GM19035 (cell line): Measurements from ENCODE around the gene RBFOX1.

Experiments used
- ATAC-seq: cut with Tn5 transposase; IDR thresholded peaks from one replicate; pipeline ENCODE4 v1.9.1; 2021; ENCODE audit not compliant: unreplicated experiment

RBFOX1 gene

DNA sequence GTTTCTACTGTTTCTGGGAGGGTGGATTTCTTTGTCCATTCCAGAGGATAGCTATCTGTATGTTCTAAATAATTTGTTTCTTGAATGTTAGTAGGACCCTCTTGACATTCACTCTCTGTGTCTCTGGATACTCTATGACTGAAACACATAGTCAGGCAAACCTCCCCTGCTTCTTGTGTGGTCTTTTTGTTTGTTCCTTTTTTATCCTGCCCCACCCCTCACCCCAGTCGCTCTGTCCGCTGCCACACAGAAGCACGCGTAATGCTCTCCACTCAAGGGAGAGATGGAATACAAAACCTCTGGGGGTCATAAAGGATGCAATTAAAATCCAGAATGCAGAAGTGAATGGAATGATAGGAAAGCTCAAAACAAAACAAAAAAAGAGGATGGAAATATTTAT is 253.1 kb downstream of the RBFOX1 start:
- no peak for ATAC-seq

DNA sequence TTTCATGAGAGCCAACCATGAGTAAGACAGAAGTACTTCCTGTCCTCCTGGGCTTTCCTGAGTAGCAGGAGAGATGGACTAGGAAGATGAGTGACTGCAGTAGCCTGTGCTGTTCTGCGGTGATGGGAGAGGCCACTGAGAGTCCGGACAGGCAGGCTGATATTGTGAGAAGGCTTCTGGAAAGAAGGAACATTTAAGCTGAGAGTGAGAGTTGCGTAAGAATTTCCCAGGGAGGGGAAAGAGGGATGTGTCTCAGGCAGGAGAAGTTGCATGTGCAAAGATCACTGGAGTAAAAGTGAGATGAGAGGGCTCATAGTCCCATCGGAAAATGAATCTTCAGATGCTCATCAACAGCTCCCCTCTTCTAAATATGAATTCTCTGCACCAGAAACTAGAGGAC is 258.3 kb downstream of the RBFOX1 start:
- no peak for ATAC-seq

DNA sequence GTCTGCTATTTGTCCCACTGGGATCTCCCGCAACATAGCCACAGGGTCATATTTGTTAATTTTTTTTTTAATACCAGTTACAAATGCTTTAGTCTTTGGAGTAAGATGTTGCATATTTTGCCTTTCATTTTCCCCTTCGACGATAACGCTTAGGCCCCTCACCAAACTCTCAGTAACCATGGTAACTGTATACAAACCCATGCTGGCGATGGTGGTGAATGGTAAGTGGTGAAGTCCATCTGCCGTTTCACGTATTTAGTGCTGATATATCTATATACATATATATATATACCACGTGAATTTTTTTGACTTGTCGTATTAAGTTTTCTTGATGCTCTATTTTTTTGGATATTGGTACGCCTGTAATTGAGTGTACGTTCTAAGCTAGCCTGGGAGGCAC is 263.7 kb downstream of the RBFOX1 start:
- ATAC-seq = no peak

DNA sequence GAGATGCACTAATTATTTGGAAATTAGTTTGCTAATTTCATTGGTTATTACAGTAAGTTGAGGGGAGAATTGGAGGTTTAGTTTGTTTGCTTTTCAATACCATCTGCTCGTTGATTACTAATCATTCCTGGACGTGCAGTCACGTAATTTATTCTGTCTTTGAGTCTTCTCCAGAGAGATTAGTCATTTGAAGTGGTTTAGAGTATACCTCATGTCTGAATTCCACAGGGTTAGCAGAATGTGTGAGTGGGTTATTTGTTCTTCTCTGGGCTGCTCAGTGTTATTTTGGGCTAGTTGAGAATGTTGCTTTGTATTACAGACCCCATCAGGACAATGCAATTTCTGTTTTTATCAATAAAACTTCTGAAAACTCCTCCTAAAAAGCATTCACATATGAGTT is 265.0 kb downstream of the RBFOX1 start:
- ATAC-seq = no peak

DNA sequence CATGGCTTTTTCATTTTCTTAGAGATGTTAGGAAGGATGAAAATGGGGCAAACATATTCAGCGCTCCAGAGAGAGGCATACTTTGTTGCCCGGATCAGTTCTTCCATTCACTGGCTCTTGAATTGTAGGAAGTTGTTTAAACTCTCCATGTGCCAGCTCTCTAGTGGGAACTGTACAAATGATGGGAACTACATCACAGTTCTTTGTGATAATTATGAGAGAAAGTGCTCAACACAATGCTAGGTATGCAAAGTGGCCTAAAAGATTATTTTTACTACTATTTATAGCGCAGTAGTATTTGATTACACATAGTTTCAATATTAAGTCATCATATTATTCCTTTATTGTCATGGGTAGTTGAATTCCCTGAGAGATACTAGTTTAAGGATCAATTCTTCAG is 268.5 kb downstream of the RBFOX1 start:
- ATAC-seq = no peak

DNA sequence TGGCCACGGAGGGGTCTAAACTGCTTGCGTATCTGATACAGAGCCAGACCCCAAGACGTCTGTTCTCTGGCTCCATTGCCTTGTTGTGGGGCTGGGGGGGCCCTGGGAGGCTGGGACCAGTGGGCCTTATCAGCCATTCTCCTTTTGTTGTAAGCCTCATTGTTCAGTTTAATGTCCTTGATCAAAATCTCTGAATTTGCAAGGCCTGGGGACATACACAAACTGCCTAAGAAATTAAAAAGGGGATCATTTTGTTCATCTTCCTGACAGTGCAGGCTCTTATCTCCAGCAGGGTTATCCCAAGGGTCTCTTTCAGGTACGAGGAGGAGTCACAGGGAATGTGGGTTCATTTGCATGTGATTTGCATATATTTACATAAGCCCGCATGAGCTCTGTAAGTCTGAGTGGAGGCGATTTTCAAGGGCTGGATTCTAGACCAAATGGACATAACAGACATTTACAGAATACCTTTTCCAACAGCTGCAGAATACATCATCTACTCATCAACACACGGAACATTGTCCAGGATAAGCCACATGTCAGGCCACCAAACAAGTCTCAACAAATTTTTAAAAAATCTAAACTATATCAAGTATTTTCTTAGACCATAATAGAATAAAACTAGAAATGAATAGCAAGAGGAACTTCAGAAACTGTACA is 269.8 kb downstream of the RBFOX1 start:
- no peak for ATAC-seq

DNA sequence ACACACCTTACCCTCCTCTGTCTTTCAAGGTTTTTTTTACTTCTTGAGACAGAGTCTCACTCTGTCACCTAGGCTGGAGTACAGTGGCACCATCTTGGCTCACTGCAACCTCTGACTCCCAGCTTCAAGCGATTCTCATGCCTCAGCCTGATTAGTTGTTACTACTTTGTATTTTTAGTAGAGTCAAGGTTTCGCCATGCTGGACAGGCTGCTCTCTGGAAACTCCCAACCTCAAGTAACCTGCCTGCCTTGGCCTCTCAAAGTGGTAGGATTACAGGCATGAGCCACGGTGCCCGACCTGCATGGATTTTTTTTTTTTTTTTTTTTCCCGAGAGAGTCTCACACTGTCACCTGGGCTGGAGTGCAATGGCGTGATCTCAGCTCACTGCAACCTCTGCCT is 273.2 kb downstream of the RBFOX1 start:
- no peak for ATAC-seq

DNA sequence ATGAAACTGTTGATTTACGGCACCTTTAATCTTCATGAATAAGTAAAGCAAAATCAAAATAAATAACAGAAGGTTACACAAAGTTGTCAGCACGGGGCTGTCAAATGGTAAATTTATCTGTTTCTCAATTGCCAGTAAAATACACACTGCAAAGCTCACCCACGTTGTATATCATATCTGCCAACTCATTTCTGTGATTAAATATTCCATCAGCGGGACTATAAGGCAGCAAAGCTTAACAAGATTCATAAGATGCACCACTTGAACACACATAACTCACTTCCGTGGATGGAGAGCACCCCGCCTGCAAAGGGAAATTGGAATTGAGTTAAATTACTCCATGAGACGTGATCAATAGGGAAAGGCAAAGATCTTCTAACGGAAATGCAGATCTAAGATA is 280.0 kb downstream of the RBFOX1 start:
- ATAC-seq = no peak

DNA sequence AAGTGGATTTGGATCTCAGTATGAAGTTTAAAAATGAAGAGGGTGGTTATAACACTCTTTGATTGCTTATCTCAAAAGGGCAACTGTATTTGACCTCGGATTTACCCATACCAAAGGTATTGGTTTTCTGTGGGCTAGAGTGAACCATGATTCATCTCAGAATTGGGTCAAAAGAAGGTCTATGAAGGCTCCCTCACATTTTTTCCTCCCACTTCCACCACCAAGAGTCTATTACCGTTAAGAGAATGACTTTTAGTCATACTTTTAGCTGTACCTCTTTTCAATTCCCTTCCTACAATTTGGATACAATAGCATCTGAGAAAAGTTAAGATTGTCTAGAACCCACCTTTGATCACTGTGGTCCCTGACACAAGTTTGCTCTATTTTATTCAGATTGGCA is 280.9 kb downstream of the RBFOX1 start:
- no peak for ATAC-seq

DNA sequence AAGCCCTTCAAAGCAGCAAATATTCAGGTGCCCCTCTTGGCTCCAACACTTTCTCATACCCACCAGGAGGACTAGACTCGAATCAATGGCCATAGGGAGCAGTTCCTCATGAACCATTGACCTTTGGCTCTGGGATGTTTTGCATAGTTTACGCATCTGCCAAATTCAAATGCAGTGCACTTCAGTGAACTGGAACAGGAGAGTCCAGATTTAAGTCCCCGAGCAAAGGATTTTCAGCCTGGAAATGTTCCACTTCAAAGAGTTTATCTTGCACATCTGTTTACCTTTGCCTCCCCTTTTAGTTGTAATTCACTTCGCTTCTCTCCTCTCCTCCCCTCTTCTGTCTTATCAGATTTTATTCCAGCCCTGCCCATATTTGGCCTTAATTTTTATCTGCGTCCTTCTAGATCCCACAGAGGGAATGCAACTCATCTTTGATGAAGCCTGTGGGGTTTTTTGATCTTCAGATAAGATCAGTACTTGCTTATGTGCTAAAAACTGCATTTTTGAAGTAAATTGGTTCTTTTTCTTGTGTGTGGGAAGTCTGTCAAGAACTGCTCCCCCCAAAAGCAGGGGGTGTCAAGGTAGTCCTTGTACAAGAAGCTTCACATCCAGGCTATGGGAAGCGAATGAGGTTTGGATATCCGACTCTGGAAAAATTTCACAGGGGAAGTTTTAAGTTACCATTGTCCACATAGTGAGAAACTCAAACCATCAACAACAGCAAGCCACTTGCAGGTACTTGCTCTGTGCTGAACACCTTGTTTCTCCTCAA is 281.6 kb downstream of the RBFOX1 start:
- no peak for ATAC-seq

DNA sequence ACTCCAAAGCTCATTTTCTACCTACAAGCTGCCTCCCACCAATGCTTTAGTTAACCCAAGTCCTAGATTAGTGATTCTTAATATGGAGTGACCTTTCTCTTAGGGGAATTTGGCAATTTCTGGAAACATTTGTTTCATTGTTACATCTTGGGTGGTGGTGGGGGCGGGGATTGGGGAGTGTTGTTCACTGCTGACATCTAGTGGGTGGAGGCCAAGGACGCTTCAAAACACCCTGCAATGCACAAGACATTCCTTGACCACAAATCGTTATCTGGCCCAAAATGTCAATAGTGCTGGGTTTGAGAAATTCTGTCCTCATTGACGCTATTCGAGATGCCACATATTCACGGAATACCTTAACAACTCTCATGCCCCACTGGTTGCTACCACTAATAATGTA is 282.9 kb downstream of the RBFOX1 start:
- ATAC-seq = no peak

DNA sequence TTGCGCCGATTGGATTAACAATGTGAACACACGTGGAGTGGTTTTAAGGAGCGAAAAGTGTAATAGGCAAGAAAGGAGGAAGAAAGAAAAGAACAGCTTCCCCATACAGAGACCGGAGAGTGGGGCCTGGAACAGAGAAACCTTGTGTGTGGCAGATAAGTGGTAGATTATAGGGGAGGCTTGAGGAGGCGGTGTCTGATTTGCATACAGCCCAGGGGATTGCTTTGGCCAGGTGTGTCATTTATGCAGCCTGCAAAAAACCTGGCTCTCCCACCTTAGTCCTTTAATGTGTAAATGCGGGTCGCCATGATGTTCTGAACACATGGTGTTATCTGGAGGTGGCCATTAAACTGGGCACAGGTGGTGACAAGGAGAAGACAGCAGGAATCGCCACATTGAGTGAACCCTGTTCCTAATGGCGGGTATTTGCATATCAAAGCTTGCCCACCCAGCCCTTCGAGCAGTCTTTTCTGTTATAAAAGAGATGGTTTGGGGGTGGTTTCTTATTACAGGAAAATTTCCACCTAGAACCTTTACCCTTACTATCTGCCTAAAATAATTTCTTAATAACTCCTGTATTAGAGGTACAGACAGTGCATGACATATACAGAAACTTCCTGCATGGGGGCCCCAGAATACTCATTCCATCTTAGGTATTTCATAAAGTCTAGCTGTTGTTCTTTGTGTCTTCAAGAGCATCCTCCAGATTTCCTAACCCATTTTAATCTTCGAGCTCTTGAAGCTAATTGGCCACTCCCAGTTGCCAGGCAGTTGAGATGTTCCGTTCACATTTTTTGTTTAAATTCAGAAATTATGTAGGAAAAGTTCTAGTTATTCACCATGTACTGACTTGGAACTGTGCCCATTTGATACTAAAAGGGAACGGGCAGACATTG is 292.5 kb downstream of the RBFOX1 start:
- no peak for ATAC-seq

DNA sequence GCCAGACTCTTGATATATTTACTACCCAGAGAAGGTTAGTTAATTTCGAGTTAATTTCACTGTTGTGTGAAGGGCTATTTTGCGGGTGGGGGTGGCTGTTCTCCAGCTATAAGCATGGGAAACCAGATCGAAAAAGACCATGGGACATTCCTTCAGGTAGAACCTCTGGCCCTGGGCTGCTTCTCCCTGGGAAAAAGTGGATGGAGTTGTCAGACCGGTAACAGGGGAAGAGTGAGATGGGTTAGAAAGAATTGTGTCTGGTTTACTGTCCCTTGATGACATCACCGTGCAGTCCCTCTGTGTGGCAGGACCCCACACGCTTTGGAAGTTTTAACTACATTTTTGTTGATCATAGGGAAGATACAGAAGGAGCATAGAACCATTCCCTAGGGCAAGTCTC is 296.3 kb downstream of the RBFOX1 start:
- no peak for ATAC-seq

DNA sequence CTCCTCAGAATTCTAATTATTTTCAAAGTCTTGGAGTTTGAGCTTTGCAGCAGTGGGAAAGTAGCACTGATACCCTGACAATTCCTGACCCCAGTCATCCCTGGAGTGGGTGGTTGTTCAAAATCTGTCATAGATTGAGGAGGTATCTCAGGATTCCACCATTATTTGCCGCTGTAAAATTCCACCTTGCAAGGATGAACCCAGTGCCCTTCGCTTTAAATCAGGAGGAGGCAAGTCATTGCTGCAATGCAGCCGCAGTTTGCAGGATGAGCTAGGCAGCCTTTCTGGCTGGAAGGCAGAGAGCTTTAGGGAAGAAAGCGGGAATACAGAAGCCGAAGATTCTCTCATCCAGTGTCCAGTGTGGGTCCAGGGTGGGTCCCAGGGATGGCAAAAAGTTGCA is 296.9 kb downstream of the RBFOX1 start:
- ATAC-seq = no peak

DNA sequence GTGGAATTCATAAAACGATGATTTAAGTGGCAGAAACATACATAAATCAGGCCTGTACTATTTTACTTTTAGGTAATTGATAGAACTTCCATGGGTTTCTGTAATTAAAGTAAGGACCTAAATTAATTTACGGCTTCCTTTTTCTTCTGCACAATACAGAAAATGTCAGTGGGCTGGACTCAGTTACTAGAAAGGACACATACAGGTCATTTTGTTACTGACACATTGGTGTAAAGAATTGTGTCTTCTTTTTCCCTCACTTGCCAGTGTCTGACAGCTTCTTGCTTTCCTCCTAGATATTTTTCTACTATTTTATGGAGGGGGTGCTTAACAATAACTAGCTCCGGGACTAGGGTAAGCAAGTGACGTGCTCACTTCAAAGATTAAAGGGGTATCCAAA is 304.8 kb downstream of the RBFOX1 start:
- ATAC-seq = no peak

DNA sequence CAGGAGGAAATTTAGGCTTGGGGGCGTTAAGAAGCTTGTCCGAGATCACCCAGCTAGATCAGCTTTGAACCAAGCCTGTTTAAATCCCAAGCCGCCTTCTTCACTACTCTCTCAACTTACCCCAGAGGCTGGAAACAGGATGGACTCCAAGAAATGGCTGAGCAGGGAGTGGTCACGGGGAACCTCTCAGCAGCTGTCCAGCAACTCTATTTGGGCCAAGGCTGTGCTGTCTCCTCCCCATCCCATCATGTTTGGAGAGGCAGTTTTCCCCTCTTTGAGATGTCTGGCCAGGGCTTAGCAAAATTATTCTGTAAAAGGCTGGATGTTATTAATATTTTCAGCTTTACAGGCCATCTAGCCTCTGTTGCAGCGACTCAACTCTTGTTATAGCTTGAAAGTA is 305.7 kb downstream of the RBFOX1 start:
- no peak for ATAC-seq

DNA sequence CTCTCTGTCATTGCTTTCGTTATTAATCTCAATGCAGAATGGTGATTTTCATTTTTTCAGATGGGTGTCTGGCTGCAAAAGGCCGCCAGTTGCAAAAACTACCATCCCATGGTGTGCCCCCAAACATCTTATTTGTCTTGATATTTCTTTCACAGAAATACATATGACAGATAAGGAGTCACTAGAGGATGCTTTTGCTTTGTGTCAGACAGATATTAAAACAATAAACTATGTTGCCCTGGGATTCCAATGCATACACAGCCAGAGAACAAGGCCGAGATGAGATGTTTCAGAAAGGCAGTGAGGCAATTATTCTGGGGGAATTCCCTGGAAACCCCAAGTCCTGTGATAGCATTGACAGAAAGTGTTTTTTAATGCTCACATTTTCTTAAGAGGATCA is 307.7 kb downstream of the RBFOX1 start:
- no peak for ATAC-seq

DNA sequence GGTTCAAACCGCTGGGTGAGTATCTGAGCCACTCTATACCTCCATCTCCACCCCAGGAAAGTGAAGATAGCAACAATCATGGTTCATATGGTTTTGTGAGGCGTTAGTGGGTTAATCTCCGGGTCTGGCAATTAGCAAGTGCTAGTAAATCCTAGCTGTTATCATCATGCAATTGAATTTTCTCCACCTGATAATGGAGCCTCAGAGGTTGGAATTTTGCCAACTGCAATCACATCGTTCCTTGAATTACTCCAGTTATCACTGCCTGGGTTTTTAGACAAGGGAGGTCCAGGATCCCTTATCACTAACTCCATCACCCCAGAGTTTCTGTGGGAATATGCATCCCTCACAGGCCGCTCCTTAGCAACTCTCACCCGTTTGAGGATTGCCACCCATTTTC is 311.5 kb downstream of the RBFOX1 start:
- no peak for ATAC-seq

DNA sequence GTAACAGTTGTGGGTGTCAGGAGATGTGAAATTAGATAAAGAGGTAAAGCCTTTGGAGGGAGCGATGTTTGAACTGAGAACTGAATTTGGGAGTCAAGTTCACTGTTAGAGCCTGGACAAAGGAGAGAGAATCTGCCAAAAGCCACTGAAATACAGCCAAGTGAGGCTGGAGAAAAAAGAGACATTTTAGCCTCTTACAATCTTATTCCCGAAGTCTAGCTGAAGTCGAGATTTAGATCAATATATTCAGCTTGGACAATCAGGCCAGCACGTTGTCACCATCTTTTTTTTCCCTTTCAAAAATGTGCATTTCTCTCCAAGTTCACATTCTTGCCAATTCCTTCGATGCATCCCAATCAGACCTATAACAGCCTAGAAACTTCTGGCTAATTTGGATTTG is 312.2 kb downstream of the RBFOX1 start:
- ATAC-seq = no peak

DNA sequence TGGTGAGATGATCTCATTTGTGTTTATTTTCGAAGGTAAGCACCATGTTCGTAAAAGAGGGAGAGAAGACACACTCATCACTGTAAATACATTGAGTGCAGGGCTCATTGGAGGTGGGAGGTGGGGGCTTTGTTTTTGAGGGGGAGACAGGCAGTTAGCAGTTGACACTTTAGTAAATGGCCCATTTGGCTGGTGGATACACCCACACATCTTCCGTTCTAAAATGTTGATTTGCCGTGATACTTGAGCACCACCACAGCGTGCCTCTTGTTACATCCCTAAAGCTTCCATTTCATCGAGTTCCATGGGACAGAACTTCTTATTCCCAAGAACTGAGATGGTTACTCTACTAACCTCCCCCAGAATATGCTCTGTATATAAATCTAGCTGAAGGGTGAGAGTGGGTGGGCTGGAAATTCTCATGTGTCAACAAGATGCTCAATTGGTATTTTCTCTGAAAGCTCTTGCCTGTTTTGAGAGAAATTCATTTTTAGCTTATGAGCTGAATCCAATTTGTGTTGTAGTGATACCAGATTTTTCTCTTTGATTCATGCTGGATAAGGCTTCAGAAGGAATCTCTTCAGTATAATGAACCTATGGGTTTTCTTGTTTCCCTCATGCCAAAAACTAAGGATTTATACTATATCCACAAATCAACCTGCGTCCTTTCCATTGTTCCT is 314.3 kb downstream of the RBFOX1 start:
- no peak for ATAC-seq

DNA sequence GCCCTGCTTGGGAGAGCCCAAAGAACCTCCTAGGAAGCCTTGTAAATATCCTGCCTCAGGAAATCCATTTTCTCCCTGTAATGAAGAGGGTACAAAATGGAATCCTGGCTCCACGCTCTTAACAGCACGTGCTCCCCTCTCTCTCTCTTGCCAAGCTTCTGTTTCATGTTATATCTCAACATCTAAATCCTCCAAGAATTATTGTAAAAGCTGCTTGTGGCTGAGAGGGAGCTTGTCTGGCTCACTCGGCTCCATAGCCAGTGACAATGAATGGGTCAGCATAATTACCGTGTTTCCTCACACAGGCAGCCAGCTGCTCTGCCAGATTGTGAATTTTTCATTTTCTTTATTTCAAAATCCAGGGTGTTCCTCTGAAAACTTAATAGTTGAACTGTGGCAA is 317.8 kb downstream of the RBFOX1 start:
- ATAC-seq = no peak
